HG03196 (cell line): ENCODE measurements around the gene ADCY4.
"Not testable (repeated sequence)": the region's sequence is repeated elsewhere in the genome, so short reads cannot be mapped to it uniquely, and the experiment has no call there.

ENCODE experiments used
- ATAC-seq: cut with Tn5 transposase; IDR thresholded peaks from one replicate; pipeline ENCODE4 v1.9.1; 2021; ENCODE audit not compliant: unreplicated experiment

Gene ADCY4

GRCh38 chr14:24366721-24367513 is 32.0 kb upstream of the ADCY4 start:
- peak; percentile 57 for ATAC-seq

- ATAC-seq = no peak
These were observed 31.5 kb upstream of the ADCY4 start for GRCh38 chr14:24366413-24366720.

- ATAC-seq = no peak
These were observed 30.9 kb upstream of the ADCY4 start for GRCh38 chr14:24365600-24366412.

GRCh38 chr14:24364841-24365240 is 30.0 kb upstream of the ADCY4 start:
- ATAC-seq = no peak

- ATAC-seq = no peak
These were observed 28.5 kb upstream of the ADCY4 start for GRCh38 chr14:24363401-24363800.

- no peak for ATAC-seq
These were observed 27.5 kb upstream of the ADCY4 start for GRCh38 chr14:24362241-24362960.

- ATAC-seq = no peak
These were observed 26.5 kb upstream of the ADCY4 start for GRCh38 chr14:24361326-24361725.

GRCh38 chr14:24360281-24360680 is 25.4 kb upstream of the ADCY4 start:
- ATAC-seq = no peak

- no peak for ATAC-seq
These were observed 21.3 kb upstream of the ADCY4 start for GRCh38 chr14:24356208-24356607.

- no peak for ATAC-seq
These were observed 20.1 kb upstream of the ADCY4 start for GRCh38 chr14:24355009-24355408.

- not testable (repeated sequence) for ATAC-seq
These were observed 19.6 kb upstream of the ADCY4 start for GRCh38 chr14:24354482-24354825.

- ATAC-seq = no peak
These were observed 18.9 kb upstream of the ADCY4 start for GRCh38 chr14:24353559-24354481.

GRCh38 chr14:24351517-24351916 is 16.6 kb upstream of the ADCY4 start:
- ATAC-seq = no peak

GRCh38 chr14:24349742-24350141 is 14.9 kb upstream of the ADCY4 start:
- no peak for ATAC-seq

GRCh38 chr14:24348186-24348585 is 13.3 kb upstream of the ADCY4 start:
- ATAC-seq = no peak

GRCh38 chr14:24347134-24347533 is 12.3 kb upstream of the ADCY4 start:
- no peak for ATAC-seq

- ATAC-seq = no peak
These were observed 9.2 kb upstream of the ADCY4 start for GRCh38 chr14:24343795-24344660.

- ATAC-seq = no peak
These were observed 8.0 kb upstream of the ADCY4 start for GRCh38 chr14:24342889-24343288.

- ATAC-seq = no peak
These were observed 5.7 kb upstream of the ADCY4 start for GRCh38 chr14:24340606-24341005.
